ENCODE measurements around the gene CPXM1. TPM values are rescaled to one million over a fixed set of nuclear protein-coding genes. Genes with fewer than 3 reads are reported as not detected.
A peak's percentile ranks its signal among the peaks of the same experiment; 100 is the strongest.

Gene CPXM1
- total and polyA plus RNA-seq, 10 donors: 0.23 to 2.9 (median 0.48) TPM

DNA sequence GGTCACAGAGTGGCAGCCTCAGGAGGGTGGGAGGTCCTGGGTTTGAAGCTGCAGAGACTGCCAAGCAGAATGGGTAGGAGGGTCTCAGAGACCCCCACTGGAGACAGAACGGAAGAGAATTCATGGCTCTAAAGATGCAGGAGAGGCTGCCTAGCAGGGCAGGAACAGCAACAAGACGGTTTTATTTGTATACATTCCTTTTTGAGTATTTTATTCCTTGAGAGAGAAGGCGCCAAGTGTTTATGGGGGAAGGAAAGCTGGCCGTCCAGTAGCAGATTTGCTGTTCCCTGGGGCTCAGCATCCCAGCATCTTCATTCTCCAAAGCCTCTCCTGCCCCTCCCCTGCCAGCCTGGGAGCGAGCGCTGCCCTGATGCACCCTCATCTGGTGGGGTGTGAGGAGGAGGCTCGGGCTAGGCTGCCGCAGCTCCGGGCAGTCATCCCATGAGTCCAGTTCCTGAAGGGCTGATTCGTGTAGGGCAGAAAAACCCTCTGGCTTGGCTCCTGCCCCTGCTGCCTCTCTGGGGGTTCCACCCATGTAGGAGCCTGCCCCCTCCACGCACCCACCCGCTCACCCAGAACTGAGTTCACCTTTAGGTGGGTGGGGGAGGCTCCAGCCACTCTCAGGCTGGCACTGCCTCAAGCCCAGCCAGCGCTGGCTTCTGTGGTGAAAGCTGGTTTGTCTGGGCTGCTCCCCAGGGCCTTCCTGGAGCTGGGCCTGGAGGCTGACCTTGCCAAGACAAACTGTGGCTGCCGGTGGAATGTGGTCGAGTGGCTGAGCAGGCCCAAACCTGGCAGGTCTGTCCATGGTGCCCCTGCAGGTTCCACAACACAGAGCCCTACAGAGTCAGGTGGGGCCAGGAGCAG, 32.4 kb downstream of the CPXM1 start:
- H3K4me3 ChIP-seq: no peak overlapping the region
- intact Hi-C loops (cut with DNase I; ENCODE audit: low total_unique reads): no loop called here
- DNase-seq: no peak
- no peak for TF ChIP-seq POLR2AphosphoS5 (IDR thresholded peaks at IDR 0.05)
- TF ChIP-seq, protein P1, sequence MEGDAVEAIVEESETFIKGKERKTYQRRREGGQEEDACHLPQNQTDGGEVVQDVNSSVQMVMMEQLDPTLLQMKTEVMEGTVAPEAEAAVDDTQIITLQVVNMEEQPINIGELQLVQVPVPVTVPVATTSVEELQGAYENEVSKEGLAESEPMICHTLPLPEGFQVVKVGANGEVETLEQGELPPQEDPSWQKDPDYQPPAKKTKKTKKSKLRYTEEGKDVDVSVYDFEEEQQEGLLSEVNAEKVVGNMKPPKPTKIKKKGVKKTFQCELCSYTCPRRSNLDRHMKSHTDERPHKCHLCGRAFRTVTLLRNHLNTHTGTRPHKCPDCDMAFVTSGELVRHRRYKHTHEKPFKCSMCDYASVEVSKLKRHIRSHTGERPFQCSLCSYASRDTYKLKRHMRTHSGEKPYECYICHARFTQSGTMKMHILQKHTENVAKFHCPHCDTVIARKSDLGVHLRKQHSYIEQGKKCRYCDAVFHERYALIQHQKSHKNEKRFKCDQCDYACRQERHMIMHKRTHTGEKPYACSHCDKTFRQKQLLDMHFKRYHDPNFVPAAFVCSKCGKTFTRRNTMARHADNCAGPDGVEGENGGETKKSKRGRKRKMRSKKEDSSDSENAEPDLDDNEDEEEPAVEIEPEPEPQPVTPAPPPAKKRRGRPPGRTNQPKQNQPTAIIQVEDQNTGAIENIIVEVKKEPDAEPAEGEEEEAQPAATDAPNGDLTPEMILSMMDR (IDR thresholded peaks at IDR 0.05 in 8 of 11, conservative IDR thresholded peaks at IDR 0.05 in 3 of 11): no peak
- H3K36me3 ChIP-seq: no peaks in the 10 kb centered on the region
- H3K9me3 ChIP-seq: no peaks in the 10 kb centered on the region
- no peak overlapping the region for H3K27ac ChIP-seq
- 72 to 92% (median 80%) methylated on average over 6 to 15 of the region's 15 CpGs for WGBS, 5 donors
- peaks cover 0 to 5% (median 0%) of the 10 kb centered on the region in 6 donors for H3K4me1 ChIP-seq
- peaks cover 0 to 74% (median 16%) of the 10 kb centered on the region in 7 donors for H3K27me3 ChIP-seq (replicated peaks in 1 of 7)

DNA sequence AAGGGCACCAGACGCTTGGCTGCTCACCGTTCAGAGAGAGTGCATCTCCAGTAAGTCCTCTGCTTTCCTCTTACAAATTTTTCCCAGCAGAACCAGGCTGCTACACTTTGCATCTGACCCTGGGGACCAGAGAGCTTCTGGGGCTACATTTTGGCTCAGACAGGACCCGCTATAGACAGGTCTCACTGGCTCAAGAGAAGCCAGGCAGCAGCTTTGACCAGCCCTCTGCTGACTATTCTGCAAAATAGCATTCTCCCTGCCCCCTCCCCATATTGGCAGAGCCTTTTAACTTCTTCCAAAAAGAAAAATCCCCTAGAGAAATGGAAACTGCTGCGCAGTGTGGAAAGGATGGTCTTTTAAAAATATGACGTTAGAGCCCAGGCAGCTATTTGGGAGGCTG, 37.2 kb downstream of the CPXM1 start:
- TF ChIP-seq, protein P1 (IDR thresholded peaks at IDR 0.05 in 8 of 11, conservative IDR thresholded peaks at IDR 0.05 in 3 of 11): no peak
- TF ChIP-seq POLR2AphosphoS5 (IDR thresholded peaks at IDR 0.05) (no peak), POLR2A (IDR thresholded peaks at IDR 0.05) (no peak)
- Histone ChIP-seq H3K4me1 (no peaks in the 10 kb centered on the region), H3K27me3 (replicated peaks in 1 of 7) (peaks cover 0 to 84% (median 12%) of the 10 kb centered on the region in 7 donors), H3K27ac (no peak overlapping the region), H3K9me3 (no peaks in the 10 kb centered on the region), H3K36me3 (no peaks in the 10 kb centered on the region), H3K4me3 (no peak overlapping the region)
- WGBS, 5 donors: 51 to 90% (median 79%) methylated on average over 3 to 5 of the region's 5 CpGs
- no peak for DNase-seq
- intact Hi-C loops (cut with DNase I; ENCODE audit: low total_unique reads): no loop called here

DNA sequence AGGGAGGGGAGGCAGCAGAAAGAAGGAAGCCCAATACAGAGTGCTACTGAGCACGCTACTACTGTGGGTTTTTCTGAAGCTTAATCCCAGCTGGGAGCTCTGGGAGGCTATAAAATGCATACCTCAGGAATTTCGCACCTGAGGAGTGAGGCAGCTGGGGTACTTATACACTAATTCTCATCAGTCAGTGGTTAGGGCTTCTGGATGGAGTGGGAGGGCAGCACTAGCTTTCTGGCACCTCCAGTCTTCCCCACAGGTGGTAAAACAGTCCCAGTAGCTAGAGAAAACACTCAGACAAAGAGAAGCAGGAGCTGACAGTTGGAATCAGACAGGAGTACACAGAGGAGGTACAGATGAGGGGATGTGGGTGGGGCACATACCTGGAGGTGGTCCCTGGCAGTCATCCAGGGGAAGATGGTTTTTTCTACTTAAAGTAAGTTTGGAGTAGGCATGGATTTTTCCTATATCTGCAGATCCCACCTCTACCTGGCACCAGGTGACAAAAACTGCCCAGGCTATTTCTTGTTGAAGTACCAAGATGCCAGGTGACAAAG, 37.8 kb downstream of the CPXM1 start:
- no peaks in the 10 kb centered on the region for H3K9me3 ChIP-seq
- no peak overlapping the region for H3K27ac ChIP-seq
- no peaks in the 10 kb centered on the region for H3K36me3 ChIP-seq
- no peaks in the 10 kb centered on the region for H3K4me1 ChIP-seq
- 47 to 72% (median 60%) methylated on average over 2 of the region's 2 CpGs for WGBS, 5 donors
- DNase-seq: peak; percentile 23
- intact Hi-C loops (cut with DNase I; ENCODE audit: low total_unique reads): no loop called here
- no peak overlapping the region for H3K4me3 ChIP-seq
- TF ChIP-seq, protein P1 (IDR thresholded peaks at IDR 0.05 in 8 of 11, conservative IDR thresholded peaks at IDR 0.05 in 3 of 11): no peak
- TF ChIP-seq POLR2AphosphoS5 (IDR thresholded peaks at IDR 0.05): no peak
- no peak for TF ChIP-seq POLR2A (IDR thresholded peaks at IDR 0.05)
- peaks cover 0 to 84% (median 12%) of the 10 kb centered on the region in 7 donors for H3K27me3 ChIP-seq (replicated peaks in 1 of 7)

DNA sequence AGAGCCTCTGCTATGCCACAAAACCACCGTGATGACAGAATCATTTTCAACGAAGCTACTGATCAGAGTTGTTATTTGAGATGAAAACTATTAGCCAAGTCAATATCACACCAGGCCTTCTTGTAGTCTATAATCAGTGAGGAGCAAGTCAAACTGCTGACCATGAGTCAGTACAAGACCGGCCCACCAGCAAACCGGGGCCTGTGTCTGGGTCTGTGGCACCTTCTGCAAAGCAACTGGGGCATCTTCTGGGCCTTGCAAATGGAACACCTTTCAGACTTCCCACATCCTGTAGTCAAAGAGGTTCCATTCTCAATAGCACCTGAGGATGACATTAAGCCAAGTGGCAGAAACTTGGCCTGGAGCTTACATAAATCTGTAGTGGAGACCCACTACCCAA, 38.5 kb downstream of the CPXM1 start:
- Histone ChIP-seq H3K4me1 (no peaks in the 10 kb centered on the region), H3K27me3 (replicated peaks in 1 of 7) (peaks cover 0 to 84% (median 12%) of the 10 kb centered on the region in 7 donors), H3K36me3 (no peaks in the 10 kb centered on the region), H3K27ac (no peak overlapping the region), H3K4me3 (no peak overlapping the region), H3K9me3 (no peaks in the 10 kb centered on the region)
- 86 to 93% (median 91%) methylated on average over 4 of the region's 4 CpGs for WGBS, 5 donors
- TF ChIP-seq POLR2AphosphoS5 (IDR thresholded peaks at IDR 0.05): no peak
- TF ChIP-seq, protein P1 (IDR thresholded peaks at IDR 0.05 in 8 of 11, conservative IDR thresholded peaks at IDR 0.05 in 3 of 11): no peak
- no peak for TF ChIP-seq POLR2A (IDR thresholded peaks at IDR 0.05)
- intact Hi-C loops (cut with DNase I; ENCODE audit: low total_unique reads): no loop called here
- DNase-seq: peak; percentile 5

Data from spleen (tissue), 11 donors.